ENCODE data around the gene ZC3H6.
"Not testable (repeated sequence)": the region's sequence is repeated elsewhere in the genome, so short reads cannot be mapped to it uniquely, and the experiment has no call there.

Gene ZC3H6

GRCh38 chr2:112332123-112332696, 56.8 kb downstream of the ZC3H6 start:
- DNase-seq, result no peak

- DNase-seq, result no peak
Observed at GRCh38 chr2:112335600-112335999, 60.2 kb downstream of the ZC3H6 start.

GRCh38 chr2:112339986-112340385, 64.6 kb downstream of the ZC3H6 start:
- no peak for DNase-seq

DNA sequence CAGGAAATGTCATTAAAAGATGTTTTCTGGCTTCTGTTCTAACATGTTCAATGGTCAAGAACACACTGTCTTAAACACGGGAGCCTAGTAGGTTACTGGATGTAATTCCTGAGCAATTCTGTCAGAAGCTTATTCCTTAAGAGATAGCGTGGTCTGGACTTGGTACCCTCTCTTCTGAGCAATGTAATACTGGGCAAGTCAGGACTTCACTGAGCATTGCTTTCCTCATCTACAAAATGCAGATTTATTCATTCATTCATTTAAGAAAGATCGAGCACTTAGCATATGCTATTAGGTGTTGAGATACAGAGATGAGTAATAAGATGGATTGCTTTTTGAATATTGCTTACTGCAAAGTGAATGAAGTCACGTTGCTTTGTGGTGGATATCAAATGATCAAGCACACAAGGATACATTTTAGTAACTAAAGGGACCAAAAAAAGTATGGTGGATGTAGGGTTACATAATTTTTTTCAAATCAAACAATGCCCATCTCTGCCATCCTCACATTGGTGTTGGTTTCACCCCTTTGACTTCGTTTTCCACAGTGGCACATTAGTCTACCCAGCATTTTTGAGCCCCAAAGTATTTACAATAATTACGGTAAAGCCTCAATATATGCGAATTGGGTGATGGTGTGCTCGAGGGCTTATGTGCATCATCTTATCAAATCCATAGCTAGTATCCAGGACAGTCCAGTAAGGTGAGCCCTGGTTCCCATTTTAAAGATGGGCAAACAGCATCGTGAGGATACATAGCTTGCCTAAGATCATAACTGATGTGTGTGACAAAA, 65.3 kb downstream of the ZC3H6 start:
- no peak for DNase-seq

DNA sequence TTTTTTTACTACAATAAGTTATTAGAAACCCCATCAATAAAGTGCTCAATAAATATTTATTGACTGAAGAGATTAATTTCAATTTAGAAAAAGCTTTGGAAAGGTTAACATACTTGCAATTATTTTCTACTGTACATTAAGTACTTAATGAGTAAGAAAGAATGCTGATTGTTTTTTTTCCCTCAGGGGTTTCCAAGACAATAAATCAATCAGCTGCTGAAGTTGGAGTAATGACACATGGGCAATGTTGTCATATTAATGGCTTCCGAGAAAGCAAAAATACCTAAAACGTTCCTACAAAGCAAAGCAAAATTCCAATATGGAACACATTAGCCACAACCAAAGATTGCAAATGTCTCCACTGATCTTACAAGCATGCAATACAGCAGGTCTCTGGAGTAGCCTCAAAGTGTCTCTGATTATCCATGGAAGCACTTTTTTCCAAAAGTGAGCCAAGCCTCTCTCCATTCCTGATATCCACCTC, 66.7 kb downstream of the ZC3H6 start:
- no peak for DNase-seq

DNA sequence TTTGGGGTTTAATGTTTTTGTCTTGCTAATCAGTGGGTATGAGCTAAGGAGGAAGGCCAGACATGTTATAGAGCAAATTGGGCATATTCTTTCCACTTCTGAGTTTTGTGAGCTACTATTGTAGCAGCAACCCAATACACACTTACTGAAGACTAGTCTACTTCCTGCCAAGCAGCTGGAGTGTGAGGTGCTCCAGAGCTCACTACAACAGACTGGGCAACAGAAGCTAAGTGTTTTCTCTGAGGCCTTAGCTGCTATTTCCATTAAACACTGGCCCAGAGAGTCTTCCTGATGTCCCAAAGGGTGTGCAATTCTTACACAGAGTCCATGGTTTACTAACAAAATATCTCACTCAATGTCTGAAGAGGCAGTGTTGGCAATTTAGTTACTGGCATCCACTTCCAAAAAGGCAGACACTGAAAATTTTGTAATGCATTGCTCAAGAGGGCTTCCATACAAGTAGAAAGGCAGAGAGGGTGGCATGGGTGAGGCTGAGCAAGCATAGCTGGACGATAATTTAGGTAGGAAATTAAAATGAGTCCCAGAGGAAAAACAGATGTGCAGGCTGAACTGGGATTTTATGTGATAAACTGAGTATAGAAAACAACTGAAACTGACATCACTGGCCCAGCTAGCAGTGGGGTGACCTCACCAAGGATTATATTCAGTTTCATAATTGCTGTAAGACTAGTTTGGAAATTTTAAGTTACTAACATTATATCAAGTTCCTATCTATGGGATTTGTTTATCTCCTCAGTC, 68.6 kb downstream of the ZC3H6 start:
- DNase-seq, result peak; percentile 60

DNA sequence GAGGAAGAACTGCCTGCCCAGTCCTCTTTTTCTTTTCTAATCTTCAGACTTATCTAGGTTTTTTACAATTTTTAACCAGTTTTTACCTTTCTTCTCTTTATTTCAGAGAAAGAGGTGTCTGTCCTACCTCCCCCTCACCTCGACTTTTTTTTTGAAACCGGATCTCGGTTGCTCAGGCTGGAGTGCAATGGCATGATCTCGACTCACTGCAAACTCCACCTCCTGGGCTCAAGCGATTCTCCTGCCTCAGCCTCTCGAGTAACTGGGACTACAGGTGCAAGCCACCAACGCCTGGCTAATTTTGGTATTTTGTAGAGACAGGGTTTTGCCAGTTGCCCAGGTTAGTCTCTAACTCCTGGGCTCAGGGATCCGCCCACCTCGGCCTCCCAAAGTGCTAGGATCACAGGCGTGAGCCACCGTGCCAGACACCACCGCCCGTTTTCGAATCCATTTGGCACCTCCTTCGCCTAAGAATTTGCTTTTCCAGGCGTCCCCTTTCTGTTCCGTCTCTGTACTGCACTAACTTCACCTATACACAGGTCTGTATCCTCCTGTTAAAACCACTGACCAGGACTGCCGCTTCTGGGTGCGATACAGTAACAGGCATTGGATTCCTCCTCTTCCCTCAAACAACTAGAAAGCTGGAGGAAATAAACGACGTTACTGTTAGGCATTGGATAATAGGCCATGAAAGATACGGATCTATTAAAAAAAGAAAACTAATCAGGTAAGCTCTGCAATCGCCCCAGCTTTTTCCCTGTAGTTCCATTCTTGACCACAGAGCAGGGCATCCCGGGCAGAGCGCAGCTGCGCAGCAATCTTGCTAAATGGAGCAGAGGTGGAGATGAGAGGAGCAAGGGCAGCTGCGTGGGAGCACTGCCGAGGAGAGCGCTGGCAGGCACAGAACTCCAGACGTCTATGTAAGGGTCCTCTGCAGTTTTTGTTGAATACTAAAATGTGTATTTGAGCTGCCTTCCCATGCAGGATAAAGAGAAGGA, 69.9 kb downstream of the ZC3H6 start:
- no peak for DNase-seq

GRCh38 chr2:112352292-112352691, 76.9 kb downstream of the ZC3H6 start:
- not testable (repeated sequence) for DNase-seq

DNA sequence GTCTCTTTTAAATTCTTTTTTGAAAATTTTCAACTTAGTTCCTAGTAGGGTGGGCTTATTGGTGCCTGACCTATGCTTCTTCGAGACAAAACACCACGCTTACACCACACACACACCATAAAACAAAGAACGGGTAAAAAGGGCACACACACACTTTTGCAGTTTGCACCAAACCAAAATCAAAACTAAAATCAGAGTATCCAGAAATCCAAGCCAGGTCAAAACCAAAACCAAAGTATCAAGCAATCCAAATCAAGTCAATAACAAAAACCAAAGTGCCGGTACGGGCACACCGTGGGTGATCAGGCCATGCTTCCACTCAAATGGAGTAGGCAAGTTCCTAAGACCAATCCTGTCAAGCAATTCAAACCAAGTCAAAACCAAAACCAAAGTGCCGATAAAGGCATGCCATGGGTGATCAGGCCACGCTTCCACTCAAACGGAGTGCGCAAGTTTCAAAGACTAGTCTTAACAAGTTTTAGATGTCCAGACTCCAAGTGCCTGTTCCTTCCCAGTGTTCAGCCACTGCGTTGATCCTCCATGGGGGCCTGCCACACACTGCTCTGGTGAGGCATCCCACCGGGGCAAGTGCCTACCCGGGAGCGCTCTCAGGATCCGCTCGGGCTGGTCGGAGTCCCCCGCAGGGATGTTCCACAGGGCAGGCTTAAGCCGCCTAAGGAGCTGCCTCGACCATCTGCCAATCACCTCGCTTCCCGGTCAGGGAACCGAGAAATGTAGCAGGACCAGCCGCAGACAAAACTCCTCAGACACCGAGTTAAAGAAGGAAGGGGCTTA, 77.6 kb downstream of the ZC3H6 start:
- DNase-seq, result not testable (repeated sequence)

DNA sequence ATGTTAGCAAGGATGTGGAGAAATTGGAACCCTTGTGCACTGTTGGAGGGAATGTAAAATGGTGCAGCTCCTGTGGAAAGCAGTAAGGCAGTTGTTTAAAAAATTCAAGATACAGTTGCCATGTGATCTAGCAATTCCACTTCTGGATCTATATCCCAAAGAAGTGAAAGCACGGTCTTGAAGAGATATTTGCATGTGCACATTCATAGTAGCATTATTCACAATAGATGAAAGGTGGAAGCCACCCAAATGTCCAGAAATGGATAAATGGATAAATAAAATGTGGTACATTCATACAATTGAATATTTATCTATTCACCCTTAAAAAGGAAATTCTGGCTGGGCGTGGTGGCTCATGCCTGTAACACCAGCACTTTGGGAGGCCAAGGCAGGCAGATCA, 78.9 kb downstream of the ZC3H6 start:
- not testable (repeated sequence) for DNase-seq

DNA sequence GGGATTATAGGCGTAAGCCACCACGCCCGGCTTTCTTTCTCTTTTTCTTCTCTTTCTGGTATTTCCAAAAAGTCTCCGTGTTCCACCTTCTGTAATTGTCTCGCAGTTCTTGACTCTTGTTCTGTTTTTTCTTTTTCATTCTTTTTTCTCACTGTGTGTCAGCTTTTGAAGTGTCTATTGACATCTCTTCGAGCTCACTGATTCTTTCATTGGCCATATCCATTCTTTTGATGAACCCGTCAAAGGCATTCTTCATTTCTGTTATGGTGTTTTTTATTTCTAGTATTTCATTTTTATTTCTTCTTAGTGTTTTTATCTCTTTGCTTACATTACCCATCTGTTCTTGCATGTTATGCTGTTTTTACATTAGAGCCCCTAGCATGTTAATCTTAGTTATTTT, 84.7 kb downstream of the ZC3H6 start:
- not testable (repeated sequence) for DNase-seq
